ENCODE measurements around the gene FBLN2.
"Not testable (repeated sequence)": the region's sequence is repeated elsewhere in the genome, so short reads cannot be mapped to it uniquely, and the experiment has no call there.

FBLN2 gene

GRCh38 chr3:13548696-13549622 is at the start of gene FBLN2:
Gene FBLN2 (plus strand): TSS chr3:13549125. CDS start chr3:13570356, 21,231 bp downstream.
- peak; percentile 44 for DNase-seq (ENCODE audit: low read depth)

- not testable (repeated sequence) for DNase-seq (ENCODE audit: low read depth)
Measured at GRCh38 chr3:13499246-13499645, 49.7 kb upstream of the FBLN2 start.

GRCh38 chr3:13500133-13500885 is 48.6 kb upstream of the FBLN2 start:
- no peak for DNase-seq (ENCODE audit: low read depth)

- peak; percentile 24 for DNase-seq (ENCODE audit: low read depth)
Measured at GRCh38 chr3:13501056-13501455, 47.9 kb upstream of the FBLN2 start.

GRCh38 chr3:13501521-13501920 is 47.4 kb upstream of the FBLN2 start:
- DNase-seq (ENCODE audit: low read depth), result no peak

- DNase-seq (ENCODE audit: low read depth), result no peak
Measured at GRCh38 chr3:13501958-13502790, 46.8 kb upstream of the FBLN2 start.

GRCh38 chr3:13502791-13503060 is 46.2 kb upstream of the FBLN2 start:
- no peak for DNase-seq (ENCODE audit: low read depth)

- DNase-seq (ENCODE audit: low read depth), result no peak
Measured at GRCh38 chr3:13504161-13504831, 44.6 kb upstream of the FBLN2 start.

- no peak for DNase-seq (ENCODE audit: low read depth)
Measured at GRCh38 chr3:13505147-13506130, 43.5 kb upstream of the FBLN2 start.

GRCh38 chr3:13506239-13506638 is 42.7 kb upstream of the FBLN2 start:
- DNase-seq (ENCODE audit: low read depth), result no peak

GRCh38 chr3:13506680-13507079 is 42.2 kb upstream of the FBLN2 start:
- no peak for DNase-seq (ENCODE audit: low read depth)

GRCh38 chr3:13507247-13507569 is 41.7 kb upstream of the FBLN2 start:
- no peak for DNase-seq (ENCODE audit: low read depth)

GRCh38 chr3:13507570-13508339 is 41.2 kb upstream of the FBLN2 start:
- DNase-seq (ENCODE audit: low read depth), result peak; percentile 19

- no peak for DNase-seq (ENCODE audit: low read depth)
Measured at GRCh38 chr3:13508496-13508895, 40.4 kb upstream of the FBLN2 start.

GRCh38 chr3:13509059-13509815 is 39.7 kb upstream of the FBLN2 start:
- DNase-seq (ENCODE audit: low read depth), result no peak

- no peak for DNase-seq (ENCODE audit: low read depth)
Measured at GRCh38 chr3:13509816-13510192, 39.1 kb upstream of the FBLN2 start.

- no peak for DNase-seq (ENCODE audit: low read depth)
Measured at GRCh38 chr3:13512451-13512850, 36.5 kb upstream of the FBLN2 start.

GRCh38 chr3:13513051-13513912 is 35.6 kb upstream of the FBLN2 start:
- DNase-seq (ENCODE audit: low read depth), result no peak

Data from amniotic epithelial cell (primary cell).